ENCODE results near the gene CAGE1.
"Not testable (repeated sequence)": the region's sequence is repeated elsewhere in the genome, so short reads cannot be mapped to it uniquely, and the experiment has no call there.

CAGE1 gene

DNA sequence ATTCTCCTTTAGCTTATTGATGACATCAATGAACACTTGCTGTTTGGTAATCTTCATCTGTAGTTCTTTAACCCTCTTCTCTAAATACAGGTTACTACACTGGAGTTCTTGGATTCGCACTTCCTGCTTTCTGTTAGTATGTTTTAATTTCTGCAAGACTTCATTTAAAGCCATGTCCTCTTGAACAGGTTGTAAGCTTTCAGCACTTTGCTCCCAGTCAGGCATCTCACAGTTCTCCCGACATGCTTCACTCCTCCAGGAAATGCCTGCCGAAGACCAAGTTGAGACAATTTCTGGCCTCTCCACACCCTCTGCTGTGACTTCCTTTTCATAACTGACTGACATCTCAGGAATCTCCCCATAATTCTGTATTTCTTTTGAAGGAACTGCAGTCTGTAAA is 15.8 kb downstream of the CAGE1 start:
- H3K4me3 ChIP-seq (ENCODE audit: low read depth, low read length), result no peak overlapping the region
- no peak for DNase-seq (ENCODE audit: low read depth)
- TF ChIP-seq MYC (IDR thresholded peaks at IDR 0.05; ENCODE audit: low read depth, low read length) (no peak), CTCF (IDR thresholded peaks at IDR 0.05; ENCODE audit: low read depth, low read length) (no peak), MAX (IDR thresholded peaks at IDR 0.05; ENCODE audit: low read depth, low read length) (no peak), POLR2A (IDR thresholded peaks at IDR 0.05; ENCODE audit: extremely low read depth, insufficient read length) (no peak)

- DNase-seq (ENCODE audit: low read depth), result no peak
- TF ChIP-seq MAX (IDR thresholded peaks at IDR 0.05; ENCODE audit: low read depth, low read length) (no peak), POLR2A (IDR thresholded peaks at IDR 0.05; ENCODE audit: extremely low read depth, insufficient read length) (no peak), CTCF (IDR thresholded peaks at IDR 0.05; ENCODE audit: low read depth, low read length) (no peak), MYC (IDR thresholded peaks at IDR 0.05; ENCODE audit: low read depth, low read length) (no peak)
- no peak overlapping the region for H3K4me3 ChIP-seq (ENCODE audit: low read depth, low read length)
Observed at GRCh38 chr6:7367408-7367807, 22.1 kb downstream of the CAGE1 start.

DNA sequence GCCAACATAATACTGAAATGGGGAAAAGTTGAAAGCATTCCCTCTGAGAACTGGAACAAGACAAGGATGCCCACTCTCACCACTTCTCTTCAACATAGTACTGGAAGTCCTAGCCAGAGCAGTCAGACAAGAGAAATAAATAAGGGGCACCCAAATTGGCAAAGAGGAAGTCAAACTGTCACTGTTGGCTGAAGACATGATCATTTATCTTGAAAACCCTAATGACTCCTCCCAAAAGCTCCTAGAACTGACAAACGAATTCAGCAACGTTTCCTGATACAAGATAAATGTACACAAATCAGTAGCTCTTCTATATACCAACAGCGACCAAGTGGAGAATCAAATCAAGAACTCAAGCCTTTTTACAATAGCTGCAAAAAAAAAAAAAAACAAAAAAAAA is 37.6 kb downstream of the CAGE1 start:
- not testable (repeated sequence) for DNase-seq (ENCODE audit: low read depth); H3K4me3 ChIP-seq (ENCODE audit: low read depth, low read length)

GRCh38 chr6:7350591-7350990 is 39.0 kb downstream of the CAGE1 start:
- not testable (repeated sequence) for H3K4me3 ChIP-seq (ENCODE audit: low read depth, low read length); DNase-seq (ENCODE audit: low read depth)

DNA sequence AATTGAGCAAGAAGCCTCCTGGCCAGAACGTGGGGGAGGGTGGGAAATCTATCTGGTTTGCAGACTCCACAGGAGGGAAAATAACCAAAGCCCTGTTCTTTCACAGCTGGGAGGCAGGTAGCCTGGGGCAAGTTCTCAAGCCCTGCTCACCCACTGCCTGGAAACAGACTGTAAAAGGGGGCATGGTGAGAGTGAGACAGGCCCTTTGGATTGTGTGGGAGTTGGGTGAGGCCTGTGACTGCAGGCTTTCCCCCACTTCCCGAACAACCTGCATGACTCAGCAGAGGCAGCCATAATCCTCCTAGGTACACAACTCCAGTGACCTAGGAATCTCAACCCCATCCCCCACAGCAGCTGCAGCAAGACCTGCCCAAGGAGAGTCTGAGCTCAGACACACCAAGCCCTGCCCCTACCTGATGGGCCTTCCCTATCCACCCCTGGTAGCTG is 42.0 kb downstream of the CAGE1 start:
- H3K4me3 ChIP-seq (ENCODE audit: low read depth, low read length), result not testable (repeated sequence)
- DNase-seq (ENCODE audit: low read depth), result peak; percentile 59

- not testable (repeated sequence) for DNase-seq (ENCODE audit: low read depth)
Observed at GRCh38 chr6:7344773-7345450, 44.6 kb downstream of the CAGE1 start.

GRCh38 chr6:7343546-7344475 is 45.7 kb downstream of the CAGE1 start:
- no peak for DNase-seq (ENCODE audit: low read depth)
- no peak overlapping the region for H3K4me3 ChIP-seq (ENCODE audit: low read depth, low read length)
- TF ChIP-seq CTCF (IDR thresholded peaks at IDR 0.05; ENCODE audit: low read depth, low read length), result no peak
- no peak for TF ChIP-seq MYC (IDR thresholded peaks at IDR 0.05; ENCODE audit: low read depth, low read length)
- no peak for TF ChIP-seq POLR2A (IDR thresholded peaks at IDR 0.05; ENCODE audit: extremely low read depth, insufficient read length)

More at GRCh38 chr6:7344773-7345450, 44.6 kb downstream of the CAGE1 start:
- not testable (repeated sequence) for H3K4me3 ChIP-seq (ENCODE audit: low read depth, low read length)

DNA sequence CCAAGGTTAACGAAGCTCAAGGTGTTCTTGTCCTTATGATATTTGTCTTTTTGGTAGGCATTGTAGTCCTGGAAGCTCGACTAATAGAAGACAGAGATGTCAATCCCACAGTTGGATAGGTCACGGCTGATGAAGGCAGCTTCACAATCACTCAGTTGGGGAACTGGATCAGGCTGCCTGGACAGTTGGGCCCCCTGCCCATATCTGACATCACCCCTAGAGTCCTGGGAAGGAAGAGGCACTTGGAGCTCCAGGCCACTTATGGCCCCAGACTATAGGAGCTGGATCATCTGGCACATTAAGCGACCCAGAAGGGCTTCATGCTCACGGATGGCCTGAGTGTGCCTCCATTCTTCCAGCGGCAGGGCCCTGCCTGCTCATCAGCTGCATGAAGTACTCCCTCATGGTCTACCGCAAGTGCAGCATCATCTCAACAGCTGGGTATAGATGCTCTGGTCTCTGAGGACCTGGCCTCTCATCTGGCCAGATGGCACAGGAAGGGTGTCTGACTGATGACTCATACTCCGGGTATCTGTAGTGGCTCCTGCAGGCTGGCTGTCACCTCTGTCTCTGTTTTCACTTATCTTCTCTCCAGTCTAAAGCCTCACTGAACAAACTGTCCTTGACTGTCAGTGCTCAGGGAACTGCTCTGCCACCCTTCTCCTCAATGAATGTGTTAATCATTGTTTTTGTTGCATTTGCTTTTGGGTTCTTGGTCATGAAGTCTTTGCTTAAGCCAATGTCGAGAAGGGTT is 47.4 kb downstream of the CAGE1 start:
- H3K4me3 ChIP-seq (ENCODE audit: low read depth, low read length), result no peak overlapping the region
- peak; percentile 70 for DNase-seq (ENCODE audit: low read depth)
- no peak for TF ChIP-seq MYC (IDR thresholded peaks at IDR 0.05; ENCODE audit: low read depth, low read length)
- TF ChIP-seq MAX (IDR thresholded peaks at IDR 0.05; ENCODE audit: low read depth, low read length), result no peak
- TF ChIP-seq CTCF (IDR thresholded peaks at IDR 0.05; ENCODE audit: low read depth, low read length), result no peak
- TF ChIP-seq POLR2A (IDR thresholded peaks at IDR 0.05; ENCODE audit: extremely low read depth, insufficient read length), result no peak
